ENCODE measurements around the gene SCUBE2.
A peak's percentile ranks its signal among the peaks of the same experiment; 100 is the strongest.

SCUBE2 gene

DNA sequence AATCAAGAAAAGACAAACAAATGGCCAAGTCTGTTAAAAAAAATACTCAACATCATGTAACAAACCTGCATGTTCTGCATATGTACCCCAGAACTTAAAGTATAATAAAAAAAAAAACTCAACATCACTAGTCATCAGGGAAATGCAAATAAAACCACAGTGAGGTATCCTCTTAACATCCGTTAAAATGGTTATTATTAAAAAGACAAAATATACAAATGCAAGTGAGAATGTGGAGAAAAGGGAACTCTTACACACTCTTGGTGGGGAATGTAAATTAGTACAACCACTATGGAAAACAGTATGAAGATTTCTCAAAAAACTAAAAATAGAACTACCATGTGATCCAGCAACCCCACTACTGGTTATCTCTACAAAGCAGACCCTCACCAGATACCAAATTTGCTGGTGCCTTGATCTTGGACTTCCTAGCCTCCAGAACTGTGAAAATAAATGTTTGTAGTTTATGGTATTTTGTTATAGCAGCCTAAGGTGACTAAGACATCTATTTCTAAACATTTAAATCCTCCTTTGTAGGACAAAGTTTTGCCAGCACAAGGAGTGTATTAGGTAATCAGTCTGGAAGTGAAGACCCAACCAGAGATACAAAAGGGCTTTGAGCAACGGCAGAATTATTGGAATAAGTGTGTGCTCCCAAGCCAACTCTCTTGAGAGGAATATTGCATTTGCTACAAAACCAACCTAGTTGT, 32.4 kb upstream of the SCUBE2 start:
- TF ChIP-seq, protein P1, sequence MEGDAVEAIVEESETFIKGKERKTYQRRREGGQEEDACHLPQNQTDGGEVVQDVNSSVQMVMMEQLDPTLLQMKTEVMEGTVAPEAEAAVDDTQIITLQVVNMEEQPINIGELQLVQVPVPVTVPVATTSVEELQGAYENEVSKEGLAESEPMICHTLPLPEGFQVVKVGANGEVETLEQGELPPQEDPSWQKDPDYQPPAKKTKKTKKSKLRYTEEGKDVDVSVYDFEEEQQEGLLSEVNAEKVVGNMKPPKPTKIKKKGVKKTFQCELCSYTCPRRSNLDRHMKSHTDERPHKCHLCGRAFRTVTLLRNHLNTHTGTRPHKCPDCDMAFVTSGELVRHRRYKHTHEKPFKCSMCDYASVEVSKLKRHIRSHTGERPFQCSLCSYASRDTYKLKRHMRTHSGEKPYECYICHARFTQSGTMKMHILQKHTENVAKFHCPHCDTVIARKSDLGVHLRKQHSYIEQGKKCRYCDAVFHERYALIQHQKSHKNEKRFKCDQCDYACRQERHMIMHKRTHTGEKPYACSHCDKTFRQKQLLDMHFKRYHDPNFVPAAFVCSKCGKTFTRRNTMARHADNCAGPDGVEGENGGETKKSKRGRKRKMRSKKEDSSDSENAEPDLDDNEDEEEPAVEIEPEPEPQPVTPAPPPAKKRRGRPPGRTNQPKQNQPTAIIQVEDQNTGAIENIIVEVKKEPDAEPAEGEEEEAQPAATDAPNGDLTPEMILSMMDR (IDR thresholded peaks at IDR 0.05; ENCODE audit: insufficient read depth, missing control alignments): no peak
- DNase-seq (ENCODE audit: insufficient read length, low spot score) (no peak), FAIRE-seq (no peak)

DNA sequence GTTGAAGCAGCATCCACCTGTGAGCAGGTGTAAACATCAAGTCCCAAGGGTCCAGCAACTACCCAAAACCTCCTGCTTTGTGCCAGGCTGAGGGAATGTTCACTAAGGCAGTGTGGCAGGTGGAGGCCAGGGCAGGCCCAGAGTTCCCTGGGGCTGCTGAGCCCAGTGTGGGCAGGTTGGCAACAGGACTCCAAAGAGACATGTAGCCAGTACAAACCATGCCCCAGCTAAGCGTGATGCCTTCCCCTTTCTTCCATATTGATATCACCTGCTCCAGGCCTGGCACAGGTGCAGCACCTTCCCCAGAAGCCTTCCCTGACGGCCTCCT, 30.0 kb upstream of the SCUBE2 start:
- FAIRE-seq (no peak), DNase-seq (ENCODE audit: insufficient read length, low spot score) (no peak)
- TF ChIP-seq, protein P1 (IDR thresholded peaks at IDR 0.05; ENCODE audit: insufficient read depth, missing control alignments): no peak

- DNase-seq (ENCODE audit: insufficient read length, low spot score) (no peak), FAIRE-seq (no peak)
Measured at GRCh38 chr11:9120664-9121468, 29.5 kb upstream of the SCUBE2 start.

GRCh38 chr11:9118277-9118676, 26.9 kb upstream of the SCUBE2 start:
- FAIRE-seq: no peak
- TF ChIP-seq, protein P1 (IDR thresholded peaks at IDR 0.05; ENCODE audit: insufficient read depth, missing control alignments): no peak
- no peak for DNase-seq (ENCODE audit: insufficient read length, low spot score)

More at GRCh38 chr11:9120664-9121468, 29.5 kb upstream of the SCUBE2 start:
- TF ChIP-seq, protein P1 (IDR thresholded peaks at IDR 0.05; ENCODE audit: insufficient read depth, missing control alignments): peak; percentile 8

- TF ChIP-seq, protein P1 (IDR thresholded peaks at IDR 0.05; ENCODE audit: insufficient read depth, missing control alignments): no peak
- FAIRE-seq: no peak
Measured at GRCh38 chr11:9112075-9112474, 20.7 kb upstream of the SCUBE2 start.

GRCh38 chr11:9109858-9110731, 18.7 kb upstream of the SCUBE2 start:
- TF ChIP-seq, protein P1 (IDR thresholded peaks at IDR 0.05; ENCODE audit: insufficient read depth, missing control alignments): no peak
- DNase-seq (ENCODE audit: insufficient read length, low spot score) (no peak), FAIRE-seq (no peak)

More at GRCh38 chr11:9112075-9112474, 20.7 kb upstream of the SCUBE2 start:
- DNase-seq (ENCODE audit: insufficient read length, low spot score): no peak

Measured in D721Med (cell line).